Panc1 (cell line): ENCODE measurements around the gene SNX1. TPM values are rescaled to one million over a fixed set of nuclear protein-coding genes. Genes with fewer than 3 reads are reported as not detected.
"Not testable (repeated sequence)": the region's sequence is repeated elsewhere in the genome, so short reads cannot be mapped to it uniquely, and the experiment has no call there.

Experiments
- ATAC-seq: fragments of 200-7000 bp; cut with Tn5 transposase; 2 replicates; pipeline ENCODE4 v1.9.1; 2020; ENCODE audit warnings: mild to moderate bottlenecking, moderate library complexity
- BruUV-seq: library from RNA; stranded (reverse); fragments of 400-500 nt; replicated peaks from 2 replicates; lab custom pipeline; 2021; lab: Mats Ljungman, UMichigan
- CTCF ChIA-PET: fragments of 300-600 bp; sonication (Branson Sonifier 250); formaldehyde crosslinking; loops from one replicate; lab custom pipeline; 2022; ENCODE audit warnings: antibody characterized with exemption; lab: Charles Lee
- POLR2A ChIA-PET: fragments of 300-600 bp; sonication (Branson Sonifier 250); formaldehyde crosslinking; loops from one replicate; lab custom pipeline; 2022; ENCODE audit warnings: antibody characterized with exemption; lab: Charles Lee
- DNase-seq: peaks from one replicate; pipeline ENCODE4 v3.0.0-alpha.2; 2010; ENCODE audit warnings: low read depth, low spot score
- H3K27ac ChIP-seq: 2 replicates; pipeline ENCODE4 v1.5.1; 2011; ENCODE audit warnings: mild to moderate bottlenecking, low read length, inconsistent platforms
- H3K27me3 ChIP-seq: fragments of 200-500 bp; sonication (Bioruptor generic); 2 replicates; pipeline ENCODE4 v1.6.0; 2014; ENCODE audit warnings: low read length, inconsistent platforms; ENCODE audit not compliant: control insufficient read depth, insufficient read depth
- H3K36me3 ChIP-seq: fragments of 200-500 bp; sonication (Bioruptor generic); 2 replicates; pipeline ENCODE4 v1.5.1; 2014; ENCODE audit warnings: inconsistent platforms, mild to moderate bottlenecking, low read length, moderate library complexity; ENCODE audit not compliant: control insufficient read depth, insufficient read depth
- H3K4me1 ChIP-seq: 2 replicates; pipeline ENCODE4 v1.5.1; 2011; ENCODE audit warnings: inconsistent platforms, mild to moderate bottlenecking, low read length, moderate library complexity; ENCODE audit not compliant: control insufficient read depth, insufficient read depth
- H3K4me3 ChIP-seq, 2 experiments: 2 replicates each; pipeline ENCODE4 v1.5.1; 2011 to 2012; ENCODE audit warnings: low read depth in 2 of 2, low read length in 2 of 2, mild to moderate bottlenecking in 2 of 2, inconsistent platforms in 1 of 2, moderate library complexity in 1 of 2
- H3K9me3 ChIP-seq: fragments of 200-500 bp; sonication (Bioruptor generic); 2 replicates; pipeline ENCODE4 v1.5.1; 2014; ENCODE audit warnings: low read depth, mild to moderate bottlenecking, inconsistent platforms, low read length, moderate library complexity; ENCODE audit not compliant: control insufficient read depth, insufficient read depth
- POLR2AphosphoS5 ChIP-seq: IDR thresholded peaks from 2 replicates; pipeline ENCODE4 v1.6.1; 2012; ENCODE audit warnings: mild to moderate bottlenecking, low read depth, low read length, moderate library complexity
- SIN3A ChIP-seq: IDR thresholded peaks from 2 replicates; pipeline ENCODE4 v1.6.1; 2012; ENCODE audit warnings: low read depth, mild to moderate bottlenecking, low read length, moderate library complexity, borderline replicate concordance; ENCODE audit not compliant: insufficient read depth
- TCF7L2 ChIP-seq: IDR thresholded peaks from 2 replicates; pipeline ENCODE4 v1.6.1; 2011; ENCODE audit warnings: mild to moderate bottlenecking, low read depth, low read length, inconsistent platforms
- in situ Hi-C: cut with HindIII; loops from 2 replicates; pipeline ENCODE4 v1.10.0; 2016; ENCODE audit warnings: low sequenced_read_pairs, low pct_unique_long_range_greater_than_20kb
- intact Hi-C: fragments of 100-400 bp; cut with micrococcal nuclease; formaldehyde crosslinking; loops from one replicate; pipeline ENCODE4 v1.10.0; 2022; ENCODE audit not compliant: unreplicated experiment
- total RNA-seq: library from RNA; stranded (reverse); gene quantifications from one replicate; pipeline ENCODE4 v1.2.1, GENCODE V29; 2021; ENCODE audit not compliant: unreplicated experiment
- TF ChIP-seq, protein P1 (sequence below), 2 experiments: IDR thresholded peaks; 2 replicates each; pipeline ENCODE4 v1.6.1; 2011 to 2012; ENCODE audit warnings: low read depth in 2 of 2, control low read depth in 1 of 2, low read length in 1 of 2, mild to moderate bottlenecking in 1 of 2, moderate library complexity in 1 of 2; ENCODE audit not compliant: insufficient read depth in 1 of 2
- TF ChIP-seq, protein P2 (sequence below): fragments of 450-650 bp; IDR thresholded peaks from 2 replicates; pipeline ENCODE4 v1.5.1; 2017; ENCODE audit warnings: mild to moderate bottlenecking

Gene SNX1
- total RNA-seq, 1 experiment from 2014 or later = 96.2 TPM

DNA sequence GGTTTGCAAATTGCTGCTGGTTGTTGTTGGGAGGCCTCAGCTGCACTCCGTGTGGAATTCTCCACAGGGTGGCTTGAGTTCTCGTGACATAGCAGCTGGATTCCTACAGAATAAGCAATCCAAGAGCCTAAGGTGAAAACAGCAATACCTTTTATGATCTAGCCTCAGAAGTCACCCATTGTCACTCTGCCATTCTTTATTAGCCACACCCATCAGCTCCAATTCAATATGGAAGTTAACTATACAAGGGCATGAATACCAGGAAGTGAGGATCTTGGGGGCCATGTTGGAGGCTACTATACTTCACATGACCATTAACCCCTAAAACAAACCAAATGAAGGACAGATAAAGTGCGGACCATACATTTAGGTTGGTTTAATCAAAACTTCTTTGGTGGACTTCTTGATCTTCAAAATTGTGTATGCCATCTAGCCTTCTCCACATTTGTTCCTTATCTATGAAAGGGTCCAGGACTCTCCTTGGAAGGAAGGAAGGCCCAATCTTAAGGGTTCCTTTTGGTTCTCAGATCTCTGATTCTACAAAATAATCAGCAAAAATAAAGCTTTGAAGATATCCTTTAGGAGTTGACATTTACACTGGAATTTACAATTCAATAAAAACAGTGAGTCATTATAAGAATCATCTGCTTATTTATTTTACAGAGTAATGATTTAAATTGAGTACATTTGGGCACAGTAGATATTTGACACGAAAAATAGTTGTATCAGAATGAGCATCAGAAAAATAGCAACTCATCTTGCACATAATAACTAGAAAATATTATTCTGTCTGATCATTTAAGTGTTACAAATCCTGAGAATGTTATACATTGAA lies 23.6 kb upstream of the SNX1 start:
- Histone ChIP-seq H3K4me1 (peaks cover 25% of the 10 kb centered on the region), H3K27ac (peak overlapping the region; percentile 20), H3K4me3 (no peak overlapping the region), H3K9me3 (no peaks in the 10 kb centered on the region), H3K27me3 (no peaks in the 10 kb centered on the region), H3K36me3 (no peaks in the 10 kb centered on the region; the same call in 1 of the 2 replicates)
- DNase-seq (no peak), ATAC-seq (no peak)
- in situ Hi-C loops (no loop called here), intact Hi-C loops (no loop called here)
- no TSS peak for BruUV-seq
- POLR2A ChIA-PET = interaction anchor here (0.6 kb wide), 1 partner anchor 21 kb away, joined by 3 read pairs; no protein-coding TSS in a partner anchor
- CTCF ChIA-PET = interaction anchor here (0.6 to 0.8 kb wide), 2 partner anchors 138 to 462 kb away, joined by 4 to 12 read pairs; no protein-coding TSS in a partner anchor
- TF ChIP-seq POLR2AphosphoS5 (no peak), TCF7L2 (no peak), SIN3A (no peak)
- TF ChIP-seq, protein P1, sequence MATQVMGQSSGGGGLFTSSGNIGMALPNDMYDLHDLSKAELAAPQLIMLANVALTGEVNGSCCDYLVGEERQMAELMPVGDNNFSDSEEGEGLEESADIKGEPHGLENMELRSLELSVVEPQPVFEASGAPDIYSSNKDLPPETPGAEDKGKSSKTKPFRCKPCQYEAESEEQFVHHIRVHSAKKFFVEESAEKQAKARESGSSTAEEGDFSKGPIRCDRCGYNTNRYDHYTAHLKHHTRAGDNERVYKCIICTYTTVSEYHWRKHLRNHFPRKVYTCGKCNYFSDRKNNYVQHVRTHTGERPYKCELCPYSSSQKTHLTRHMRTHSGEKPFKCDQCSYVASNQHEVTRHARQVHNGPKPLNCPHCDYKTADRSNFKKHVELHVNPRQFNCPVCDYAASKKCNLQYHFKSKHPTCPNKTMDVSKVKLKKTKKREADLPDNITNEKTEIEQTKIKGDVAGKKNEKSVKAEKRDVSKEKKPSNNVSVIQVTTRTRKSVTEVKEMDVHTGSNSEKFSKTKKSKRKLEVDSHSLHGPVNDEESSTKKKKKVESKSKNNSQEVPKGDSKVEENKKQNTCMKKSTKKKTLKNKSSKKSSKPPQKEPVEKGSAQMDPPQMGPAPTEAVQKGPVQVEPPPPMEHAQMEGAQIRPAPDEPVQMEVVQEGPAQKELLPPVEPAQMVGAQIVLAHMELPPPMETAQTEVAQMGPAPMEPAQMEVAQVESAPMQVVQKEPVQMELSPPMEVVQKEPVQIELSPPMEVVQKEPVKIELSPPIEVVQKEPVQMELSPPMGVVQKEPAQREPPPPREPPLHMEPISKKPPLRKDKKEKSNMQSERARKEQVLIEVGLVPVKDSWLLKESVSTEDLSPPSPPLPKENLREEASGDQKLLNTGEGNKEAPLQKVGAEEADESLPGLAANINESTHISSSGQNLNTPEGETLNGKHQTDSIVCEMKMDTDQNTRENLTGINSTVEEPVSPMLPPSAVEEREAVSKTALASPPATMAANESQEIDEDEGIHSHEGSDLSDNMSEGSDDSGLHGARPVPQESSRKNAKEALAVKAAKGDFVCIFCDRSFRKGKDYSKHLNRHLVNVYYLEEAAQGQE (IDR thresholded peaks at IDR 0.05; ENCODE audit: insufficient read depth in 1 of 2, low read depth in 2 of 2, low read length in 1 of 2) = no peak
- TF ChIP-seq, protein P2, sequence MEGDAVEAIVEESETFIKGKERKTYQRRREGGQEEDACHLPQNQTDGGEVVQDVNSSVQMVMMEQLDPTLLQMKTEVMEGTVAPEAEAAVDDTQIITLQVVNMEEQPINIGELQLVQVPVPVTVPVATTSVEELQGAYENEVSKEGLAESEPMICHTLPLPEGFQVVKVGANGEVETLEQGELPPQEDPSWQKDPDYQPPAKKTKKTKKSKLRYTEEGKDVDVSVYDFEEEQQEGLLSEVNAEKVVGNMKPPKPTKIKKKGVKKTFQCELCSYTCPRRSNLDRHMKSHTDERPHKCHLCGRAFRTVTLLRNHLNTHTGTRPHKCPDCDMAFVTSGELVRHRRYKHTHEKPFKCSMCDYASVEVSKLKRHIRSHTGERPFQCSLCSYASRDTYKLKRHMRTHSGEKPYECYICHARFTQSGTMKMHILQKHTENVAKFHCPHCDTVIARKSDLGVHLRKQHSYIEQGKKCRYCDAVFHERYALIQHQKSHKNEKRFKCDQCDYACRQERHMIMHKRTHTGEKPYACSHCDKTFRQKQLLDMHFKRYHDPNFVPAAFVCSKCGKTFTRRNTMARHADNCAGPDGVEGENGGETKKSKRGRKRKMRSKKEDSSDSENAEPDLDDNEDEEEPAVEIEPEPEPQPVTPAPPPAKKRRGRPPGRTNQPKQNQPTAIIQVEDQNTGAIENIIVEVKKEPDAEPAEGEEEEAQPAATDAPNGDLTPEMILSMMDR = no peak

DNA sequence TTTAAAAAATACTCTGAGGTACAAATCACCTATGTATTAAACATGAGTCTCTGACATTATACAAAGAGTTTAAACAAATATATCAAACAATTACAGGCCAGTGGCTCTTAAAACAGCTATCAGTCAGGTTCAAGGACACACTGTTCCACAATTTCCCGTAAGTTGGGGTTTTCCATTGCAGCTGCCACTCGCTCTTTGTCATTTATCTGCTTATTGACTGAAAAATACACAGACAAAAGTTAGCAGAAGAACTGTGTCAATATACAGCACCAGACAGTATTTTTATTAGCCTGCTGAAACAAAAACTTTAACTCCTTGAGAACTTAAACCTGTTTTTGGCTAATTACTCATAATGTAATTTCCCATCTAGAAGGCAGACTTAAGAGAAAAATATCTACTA lies 23.0 kb upstream of the SNX1 start:
- DNase-seq (no peak), ATAC-seq (no peak)
- POLR2A ChIA-PET = interaction anchor here (0.6 kb wide), 1 partner anchor 20 kb away, joined by 3 read pairs; no protein-coding TSS in a partner anchor
- H3K9me3 ChIP-seq = no peaks in the 10 kb centered on the region
- in situ Hi-C loops = no loop called here
- H3K27ac ChIP-seq = no peak overlapping the region
- peaks cover 24% of the 10 kb centered on the region for H3K4me1 ChIP-seq
- TSS peak; percentile 51 for BruUV-seq
- H3K4me3 ChIP-seq = no peak overlapping the region
- CTCF ChIA-PET = no interaction called here
- intact Hi-C loops = no loop called here
- H3K36me3 ChIP-seq = no peaks in the 10 kb centered on the region; the same call in 1 of the 2 replicates
- H3K27me3 ChIP-seq = no peaks in the 10 kb centered on the region
- TF ChIP-seq, protein P1 (IDR thresholded peaks at IDR 0.05; ENCODE audit: insufficient read depth in 1 of 2, low read depth in 2 of 2, low read length in 1 of 2) = no peak
- TF ChIP-seq TCF7L2 = no peak
- no peak for TF ChIP-seq POLR2AphosphoS5
- TF ChIP-seq, protein P2 = no peak
- no peak for TF ChIP-seq SIN3A

DNA sequence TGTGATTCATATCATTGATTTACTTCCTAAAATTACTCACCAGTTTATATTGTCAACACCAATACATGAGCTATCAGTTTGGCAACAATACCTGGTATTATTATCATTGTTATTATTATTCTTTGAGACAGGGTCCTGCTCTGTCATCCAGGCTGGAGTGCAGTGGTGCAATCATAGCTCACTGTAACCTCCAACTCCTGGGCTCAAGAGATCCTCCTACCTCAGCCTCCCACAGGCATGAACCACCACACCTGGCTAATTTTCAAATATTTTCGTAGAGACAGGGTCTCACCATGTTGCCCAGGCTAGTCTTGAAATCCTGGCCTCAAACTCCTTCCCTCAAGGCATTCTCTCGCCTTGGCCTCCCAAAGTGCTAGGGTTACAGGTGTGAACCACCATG lies 22.3 kb upstream of the SNX1 start:
- BruUV-seq, H3K27ac ChIP-seq, in situ Hi-C loops, intact Hi-C loops, H3K36me3 ChIP-seq, CTCF ChIA-PET, H3K9me3 ChIP-seq, ATAC-seq, H3K27me3 ChIP-seq, POLR2A ChIA-PET, H3K4me3 ChIP-seq, DNase-seq: not testable (repeated sequence)
- peaks cover 21% of the 10 kb centered on the region for H3K4me1 ChIP-seq
